ENCODE results near the gene RPL22. TPM values are rescaled to one million over a fixed set of nuclear protein-coding genes. Genes with fewer than 3 reads are reported as not detected.

Gene RPL22
- total RNA-seq, 1 donor from 2014 or later = 305 TPM

DNA sequence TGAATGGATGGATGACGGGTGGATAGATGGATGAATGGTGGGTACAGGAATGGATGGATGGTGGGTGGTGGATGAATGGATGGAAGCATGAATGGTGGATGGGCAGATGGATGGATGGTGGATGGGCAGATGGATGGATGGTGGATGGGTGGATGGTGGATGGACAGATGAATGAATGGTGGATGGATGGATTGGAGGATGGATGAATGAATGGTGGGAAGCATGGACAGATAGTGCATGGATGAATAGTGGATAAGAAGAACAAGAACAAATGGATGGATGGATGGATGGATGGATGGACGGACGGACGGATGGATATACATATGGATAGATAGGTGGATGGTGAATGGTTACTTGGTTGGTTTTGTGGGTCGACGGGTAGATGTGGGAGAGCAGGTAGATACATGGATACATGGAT, 24.0 kb downstream of the RPL22 start:
- Histone ChIP-seq H3K27ac (ENCODE audit: low read depth, low read length) (no peak overlapping the region), H3K9ac (ENCODE audit: low read depth in 1 of 3, low read length in 3 of 3) (no peak overlapping the region), H3K4me3 (ENCODE audit: low read length in 3 of 3) (no peak overlapping the region), H3K4me1 (ENCODE audit: control insufficient read depth in 3 of 3, insufficient read depth in 3 of 3, low read length in 3 of 3) (peaks cover 5 to 11% (median 6%) of the 10 kb centered on the region in 3 donors), H3K27me3 (ENCODE audit: control insufficient read depth in 3 of 3, insufficient read depth in 3 of 3, low read length in 3 of 3) (peaks cover 64 to 75% (median 68%) of the 10 kb centered on the region in 3 donors), H3K36me3 (ENCODE audit: control insufficient read depth in 3 of 3, insufficient read depth in 3 of 3, low read length in 3 of 3) (no peaks in the 10 kb centered on the region), H3K9me3 (ENCODE audit: control insufficient read depth in 3 of 3, low read length in 3 of 3) (no peaks in the 10 kb centered on the region)

DNA sequence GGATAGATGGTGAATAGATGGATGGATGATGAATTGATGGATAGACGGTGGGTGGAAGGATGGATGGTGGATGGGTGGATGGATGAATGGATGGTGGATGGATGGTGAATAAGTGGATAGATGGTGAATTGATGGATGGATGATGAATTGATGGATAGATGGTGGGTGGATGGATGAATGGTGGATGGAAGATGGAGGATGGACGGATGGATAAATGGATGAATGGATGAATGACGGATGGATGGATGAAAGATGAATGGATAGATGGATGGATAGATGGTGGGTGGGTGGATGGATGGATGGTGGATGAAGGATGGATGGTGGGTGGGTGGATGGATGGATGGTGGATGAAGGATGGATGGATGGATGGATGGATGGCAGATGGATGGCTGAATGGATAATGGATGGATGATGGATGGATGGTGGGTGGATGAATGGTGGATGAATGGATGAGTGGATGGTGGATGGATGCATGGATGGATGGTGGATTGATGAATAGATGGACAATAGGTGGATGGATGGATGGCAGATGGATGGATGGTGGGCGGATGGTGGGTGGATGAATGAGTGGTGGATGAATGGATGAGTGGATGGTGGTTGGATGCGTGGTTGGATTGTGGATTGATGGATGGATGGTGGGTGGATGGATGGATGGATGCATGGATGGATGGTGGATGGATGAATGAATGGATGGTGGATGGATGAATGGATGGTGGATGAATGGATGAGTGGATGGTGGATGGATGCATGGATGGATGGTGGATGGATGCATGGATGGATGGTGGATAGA, 24.6 kb downstream of the RPL22 start:
- Histone ChIP-seq H3K9ac (ENCODE audit: low read depth in 1 of 3, low read length in 3 of 3) (no peak overlapping the region), H3K9me3 (ENCODE audit: control insufficient read depth in 3 of 3, low read length in 3 of 3) (no peaks in the 10 kb centered on the region), H3K36me3 (ENCODE audit: control insufficient read depth in 3 of 3, insufficient read depth in 3 of 3, low read length in 3 of 3) (no peaks in the 10 kb centered on the region), H3K4me1 (ENCODE audit: control insufficient read depth in 3 of 3, insufficient read depth in 3 of 3, low read length in 3 of 3) (peaks cover 5 to 13% (median 6%) of the 10 kb centered on the region in 3 donors), H3K27me3 (ENCODE audit: control insufficient read depth in 3 of 3, insufficient read depth in 3 of 3, low read length in 3 of 3) (peaks cover 65 to 81% (median 68%) of the 10 kb centered on the region in 3 donors), H3K27ac (ENCODE audit: low read depth, low read length) (no peak overlapping the region), H3K4me3 (ENCODE audit: low read length in 3 of 3) (no peak overlapping the region)

DNA sequence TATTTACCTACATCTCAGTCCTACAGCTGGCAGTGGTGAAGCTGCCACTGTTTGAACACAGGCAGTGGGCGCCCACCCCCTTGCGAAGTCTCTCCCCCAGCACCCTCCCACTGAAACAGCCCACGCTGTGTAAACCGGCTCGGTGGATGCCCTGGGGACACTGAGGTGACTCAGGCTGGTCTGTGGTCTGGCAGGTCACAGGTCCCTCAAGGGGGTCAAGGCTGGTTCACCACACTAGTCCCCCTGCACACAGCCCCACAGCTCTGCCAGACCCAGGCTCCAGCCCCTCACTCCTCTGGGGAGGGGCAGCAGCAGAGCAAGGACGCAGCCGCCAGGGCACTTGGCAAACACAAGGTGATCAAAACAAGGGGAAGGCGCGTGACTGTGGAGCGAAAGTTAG, 26.8 kb downstream of the RPL22 start:
- H3K4me1 ChIP-seq (ENCODE audit: control insufficient read depth in 3 of 3, insufficient read depth in 3 of 3, low read length in 3 of 3) = peaks cover 0 to 4% (median 2%) of the 10 kb centered on the region in 3 donors
- H3K27ac ChIP-seq (ENCODE audit: low read depth, low read length) = no peak overlapping the region
- no peak overlapping the region for H3K9ac ChIP-seq (ENCODE audit: low read depth in 1 of 3, low read length in 3 of 3)
- no peak overlapping the region for H3K4me3 ChIP-seq (ENCODE audit: low read length in 3 of 3)
- H3K36me3 ChIP-seq (ENCODE audit: control insufficient read depth in 3 of 3, insufficient read depth in 3 of 3, low read length in 3 of 3) = no peaks in the 10 kb centered on the region
- H3K27me3 ChIP-seq (ENCODE audit: control insufficient read depth in 3 of 3, insufficient read depth in 3 of 3, low read length in 3 of 3) = peaks cover 54 to 80% (median 56%) of the 10 kb centered on the region in 3 donors
- H3K9me3 ChIP-seq (ENCODE audit: control insufficient read depth in 3 of 3, low read length in 3 of 3) = no peaks in the 10 kb centered on the region

DNA sequence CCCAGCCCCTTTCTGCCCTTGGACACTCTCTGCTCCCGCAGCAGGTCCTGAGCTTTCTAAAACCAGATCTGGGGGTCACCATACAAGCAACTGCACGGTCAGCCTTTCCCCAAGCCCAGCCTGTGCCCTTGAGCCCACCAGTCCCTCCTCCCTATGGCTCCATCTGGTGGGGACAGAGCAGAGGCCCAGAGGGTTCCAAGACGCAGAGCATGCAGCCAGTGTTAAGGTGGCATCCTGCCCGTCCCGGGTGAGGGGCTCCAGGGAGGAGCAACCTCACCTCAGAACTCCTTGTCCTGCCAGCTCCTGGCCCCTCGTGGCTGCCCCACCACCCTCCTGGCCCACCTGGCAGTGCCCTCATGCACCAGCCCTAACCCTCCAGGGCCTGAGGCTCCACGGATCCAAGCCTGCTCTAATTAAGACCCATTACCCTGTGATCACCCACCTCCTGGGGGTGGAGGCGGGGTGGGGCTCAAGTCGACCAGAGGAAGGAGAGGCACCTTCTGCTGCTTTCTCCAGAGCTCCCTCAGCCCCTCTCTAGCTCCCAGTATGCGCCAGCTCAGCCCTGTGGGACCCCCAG, 27.8 kb downstream of the RPL22 start:
- H3K9me3 ChIP-seq (ENCODE audit: control insufficient read depth in 3 of 3, low read length in 3 of 3) = no peaks in the 10 kb centered on the region
- H3K27ac ChIP-seq (ENCODE audit: low read depth, low read length) = no peak overlapping the region
- H3K9ac ChIP-seq (ENCODE audit: low read depth in 1 of 3, low read length in 3 of 3) = no peak overlapping the region
- H3K4me3 ChIP-seq (ENCODE audit: low read length in 3 of 3) = no peak overlapping the region
- peaks cover 48 to 78% (median 48%) of the 10 kb centered on the region in 3 donors for H3K27me3 ChIP-seq (ENCODE audit: control insufficient read depth in 3 of 3, insufficient read depth in 3 of 3, low read length in 3 of 3)
- peaks cover 0 to 4% (median 2%) of the 10 kb centered on the region in 3 donors for H3K4me1 ChIP-seq (ENCODE audit: control insufficient read depth in 3 of 3, insufficient read depth in 3 of 3, low read length in 3 of 3)
- no peaks in the 10 kb centered on the region for H3K36me3 ChIP-seq (ENCODE audit: control insufficient read depth in 3 of 3, insufficient read depth in 3 of 3, low read length in 3 of 3)

DNA sequence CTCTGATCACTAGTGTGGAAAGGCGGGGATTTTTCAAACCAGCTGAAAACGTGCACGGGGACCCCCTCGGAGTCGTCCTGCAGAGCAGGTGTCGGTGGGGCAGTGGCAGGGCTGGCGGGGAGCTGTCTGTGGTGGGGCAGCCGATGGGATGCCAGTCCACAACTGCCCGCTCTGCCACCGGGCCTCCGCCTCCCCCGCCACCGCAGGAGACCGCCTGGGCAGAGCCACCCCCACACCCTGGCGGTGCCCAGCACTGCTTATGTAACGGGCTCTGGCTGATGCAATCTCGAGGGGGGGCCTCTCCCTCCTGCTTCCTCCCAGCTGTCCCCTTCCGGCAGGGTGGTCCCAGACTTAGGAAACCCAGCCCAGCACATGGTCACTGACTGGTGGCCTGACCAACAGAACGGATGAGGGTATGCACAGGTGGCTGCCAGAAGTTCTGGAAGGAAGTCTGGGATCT, 28.6 kb downstream of the RPL22 start:
- Histone ChIP-seq H3K4me1 (ENCODE audit: control insufficient read depth in 3 of 3, insufficient read depth in 3 of 3, low read length in 3 of 3) (peaks cover 0 to 4% (median 2%) of the 10 kb centered on the region in 3 donors), H3K27me3 (ENCODE audit: control insufficient read depth in 3 of 3, insufficient read depth in 3 of 3, low read length in 3 of 3) (peaks cover 40 to 73% (median 49%) of the 10 kb centered on the region in 3 donors), H3K4me3 (ENCODE audit: low read length in 3 of 3) (no peak overlapping the region), H3K36me3 (ENCODE audit: control insufficient read depth in 3 of 3, insufficient read depth in 3 of 3, low read length in 3 of 3) (no peaks in the 10 kb centered on the region), H3K27ac (ENCODE audit: low read depth, low read length) (no peak overlapping the region), H3K9me3 (ENCODE audit: control insufficient read depth in 3 of 3, low read length in 3 of 3) (no peaks in the 10 kb centered on the region), H3K9ac (ENCODE audit: low read depth in 1 of 3, low read length in 3 of 3) (no peak overlapping the region)

DNA sequence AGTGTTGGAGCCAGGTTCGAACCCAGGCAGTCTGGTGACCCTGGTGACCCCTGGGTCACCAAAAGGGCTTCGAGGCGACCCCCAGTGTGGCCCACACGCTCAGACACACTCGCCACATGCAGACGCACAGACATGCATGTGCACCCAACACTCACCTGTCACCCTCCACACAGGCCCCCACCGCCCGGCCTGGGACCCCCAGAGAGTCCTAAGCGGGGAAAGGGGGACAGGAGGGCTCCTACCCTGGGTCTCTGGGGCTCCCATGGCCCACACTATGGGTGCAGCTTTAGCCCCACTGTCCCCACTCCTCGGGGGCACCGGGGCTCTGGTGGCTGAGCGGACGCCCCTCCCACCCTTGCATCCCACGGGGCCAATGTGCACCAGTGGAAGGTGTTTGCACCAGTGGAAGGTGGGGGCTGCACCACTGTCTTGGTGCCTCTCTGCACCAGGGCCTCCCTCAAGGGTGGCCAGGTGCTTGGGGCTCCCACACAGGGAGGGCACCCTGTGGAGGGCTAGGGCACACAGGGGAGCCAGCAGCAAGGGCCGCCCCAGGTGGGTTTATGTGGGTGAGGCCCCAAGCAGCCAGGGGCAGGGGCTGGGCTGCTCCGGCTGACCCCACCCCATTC, 29.2 kb downstream of the RPL22 start:
- Histone ChIP-seq H3K4me1 (ENCODE audit: control insufficient read depth in 3 of 3, insufficient read depth in 3 of 3, low read length in 3 of 3) (peaks cover 0 to 4% (median 2%) of the 10 kb centered on the region in 3 donors), H3K9ac (ENCODE audit: low read depth in 1 of 3, low read length in 3 of 3) (no peak overlapping the region), H3K4me3 (ENCODE audit: low read length in 3 of 3) (no peak overlapping the region), H3K27me3 (ENCODE audit: control insufficient read depth in 3 of 3, insufficient read depth in 3 of 3, low read length in 3 of 3) (peaks cover 37 to 74% (median 54%) of the 10 kb centered on the region in 3 donors), H3K9me3 (ENCODE audit: control insufficient read depth in 3 of 3, low read length in 3 of 3) (no peaks in the 10 kb centered on the region), H3K36me3 (ENCODE audit: control insufficient read depth in 3 of 3, insufficient read depth in 3 of 3, low read length in 3 of 3) (no peaks in the 10 kb centered on the region), H3K27ac (ENCODE audit: low read depth, low read length) (no peak overlapping the region)

DNA sequence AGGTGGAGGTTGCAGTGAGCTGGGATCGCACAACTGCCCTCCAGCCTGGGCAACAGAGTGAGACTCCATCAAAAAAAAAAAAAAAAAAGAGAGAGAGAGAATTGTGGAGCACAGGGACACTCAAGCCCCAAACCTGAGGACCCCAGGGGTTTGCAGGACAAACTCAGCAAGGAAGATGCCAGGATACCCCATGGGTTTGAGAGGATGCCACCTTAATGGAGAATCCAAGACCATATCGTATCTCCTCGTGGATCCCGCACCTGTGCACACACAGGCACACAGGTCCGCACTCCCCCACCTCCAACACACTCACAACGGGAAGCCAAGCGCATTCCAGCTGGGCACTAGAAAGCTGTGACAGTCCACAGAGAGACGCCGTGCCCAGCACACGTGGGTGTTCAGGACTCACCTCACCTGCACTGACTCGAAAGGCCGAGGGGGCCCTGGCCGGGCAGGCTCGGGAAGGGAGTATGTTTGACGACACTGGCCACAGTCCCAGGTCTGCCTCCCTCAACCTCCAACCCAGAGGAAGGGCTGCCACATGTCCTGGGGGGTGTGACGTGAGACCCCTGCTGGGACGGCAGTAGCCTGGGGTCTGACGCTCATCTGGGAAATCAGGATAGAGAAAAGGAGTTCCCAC, 30.3 kb downstream of the RPL22 start:
- Histone ChIP-seq H3K4me3 (ENCODE audit: low read length in 3 of 3) (no peak overlapping the region), H3K4me1 (ENCODE audit: control insufficient read depth in 3 of 3, insufficient read depth in 3 of 3, low read length in 3 of 3) (peaks cover 0 to 4% (median 2%) of the 10 kb centered on the region in 3 donors), H3K36me3 (ENCODE audit: control insufficient read depth in 3 of 3, insufficient read depth in 3 of 3, low read length in 3 of 3) (no peaks in the 10 kb centered on the region), H3K27me3 (ENCODE audit: control insufficient read depth in 3 of 3, insufficient read depth in 3 of 3, low read length in 3 of 3) (peaks cover 28 to 67% (median 56%) of the 10 kb centered on the region in 3 donors), H3K9me3 (ENCODE audit: control insufficient read depth in 3 of 3, low read length in 3 of 3) (no peaks in the 10 kb centered on the region), H3K9ac (ENCODE audit: low read depth in 1 of 3, low read length in 3 of 3) (no peak overlapping the region), H3K27ac (ENCODE audit: low read depth, low read length) (no peak overlapping the region)

DNA sequence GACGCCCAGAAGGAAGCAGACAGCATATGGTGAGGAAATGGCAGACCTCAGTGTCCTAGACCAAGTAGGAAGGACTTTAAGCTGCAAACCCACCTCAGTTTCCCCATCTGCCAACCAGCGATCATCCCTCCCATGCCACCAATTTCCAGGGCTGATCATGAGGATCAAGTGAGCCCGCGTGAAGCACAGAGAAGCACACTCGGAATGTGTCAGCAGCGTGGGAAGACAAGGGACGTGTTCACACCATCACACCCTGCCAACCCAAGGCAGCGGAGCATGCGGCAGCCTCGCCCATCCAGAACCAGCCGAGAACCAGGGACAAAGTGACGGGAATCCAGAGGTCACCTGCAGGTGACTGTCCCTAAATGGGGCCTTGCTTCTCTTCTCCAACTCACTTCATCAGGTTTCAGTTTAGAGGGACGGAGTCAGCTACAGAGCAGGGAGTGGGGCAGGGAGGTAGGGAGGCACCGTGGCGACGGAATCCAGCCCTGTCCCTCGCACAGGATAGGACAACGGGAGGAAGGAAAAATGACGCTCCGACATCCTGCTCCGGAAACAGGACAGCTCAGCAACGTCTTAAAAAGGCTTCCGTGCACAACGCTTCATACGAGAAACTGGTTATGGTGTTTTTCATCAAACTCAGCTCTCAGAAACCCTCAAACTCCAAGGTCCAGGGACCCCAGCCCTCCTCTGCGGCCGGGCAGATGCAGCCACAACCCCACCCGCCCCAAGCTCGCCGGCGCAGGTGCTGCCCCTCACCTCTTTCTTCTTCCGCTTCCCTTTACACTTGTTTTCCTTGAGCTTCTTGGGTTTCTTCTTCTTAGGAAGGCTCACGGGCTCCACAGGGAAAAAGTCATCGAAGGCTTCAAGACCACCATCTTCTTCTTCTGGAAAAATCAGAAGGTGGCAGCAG, 31.7 kb downstream of the RPL22 start:
- Histone ChIP-seq H3K4me3 (ENCODE audit: low read length in 3 of 3) (no peak overlapping the region), H3K9ac (ENCODE audit: low read depth in 1 of 3, low read length in 3 of 3) (no peak overlapping the region), H3K9me3 (ENCODE audit: control insufficient read depth in 3 of 3, low read length in 3 of 3) (no peaks in the 10 kb centered on the region), H3K27ac (ENCODE audit: low read depth, low read length) (no peak overlapping the region), H3K4me1 (ENCODE audit: control insufficient read depth in 3 of 3, insufficient read depth in 3 of 3, low read length in 3 of 3) (peaks cover 0 to 4% (median 2%) of the 10 kb centered on the region in 3 donors), H3K36me3 (ENCODE audit: control insufficient read depth in 3 of 3, insufficient read depth in 3 of 3, low read length in 3 of 3) (no peaks in the 10 kb centered on the region), H3K27me3 (ENCODE audit: control insufficient read depth in 3 of 3, insufficient read depth in 3 of 3, low read length in 3 of 3) (peaks cover 23 to 72% (median 58%) of the 10 kb centered on the region in 3 donors)
